ENCODE results near the gene POC1A. TPM values are rescaled to one million over a fixed set of nuclear protein-coding genes. Genes with fewer than 3 reads are reported as not detected.
A peak's percentile ranks its signal among the peaks of the same experiment; 100 is the strongest.

The POC1A gene
- total and polyA plus RNA-seq, 9 of the 15 experiments (the other 6 are each of a cell fraction or from before 2014, with no cell fraction given): 7.2 to 17.5 (median 12.1) TPM

DNA sequence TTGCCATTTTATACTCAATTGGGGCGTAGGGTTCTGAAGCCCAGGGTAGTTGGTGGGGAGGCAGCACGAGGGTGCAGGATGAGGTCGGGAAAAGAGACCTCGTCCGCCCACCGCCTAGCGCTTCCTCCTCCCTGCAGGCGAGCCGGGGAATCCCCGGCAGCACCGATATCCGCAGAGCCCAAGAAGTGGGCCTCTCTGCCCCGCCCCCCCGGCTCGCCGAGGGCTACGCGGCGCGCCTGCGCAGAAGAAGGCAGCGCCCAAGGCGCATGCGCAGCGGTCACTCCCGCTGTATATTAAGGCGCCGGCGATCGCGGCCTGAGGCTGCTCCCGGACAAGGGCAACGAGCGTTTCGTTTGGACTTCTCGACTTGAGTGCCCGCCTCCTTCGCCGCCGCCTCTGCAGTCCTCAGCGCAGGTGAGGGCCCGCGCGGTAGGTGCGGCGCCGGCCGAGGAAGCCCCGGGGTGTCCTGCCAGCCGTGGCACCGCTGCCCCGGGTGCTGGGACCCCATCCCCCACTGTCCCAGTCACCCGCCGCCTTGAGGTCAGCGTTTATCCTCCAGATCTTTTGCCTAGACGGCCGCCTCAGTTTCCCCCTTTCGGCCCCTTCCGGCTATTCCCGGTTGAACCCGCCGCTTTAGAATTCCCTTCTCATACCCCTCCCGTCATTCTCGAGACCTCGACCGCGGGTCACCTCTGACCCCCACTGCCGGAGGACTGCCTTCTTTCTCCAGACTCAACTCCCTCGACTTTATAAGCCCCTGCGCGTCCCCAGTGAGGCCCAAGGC, 43.8 kb upstream of the POC1A start, which contains the start of gene ALAS1 (continued):
- TF ChIP-seq KLF13 (tag; IDR thresholded peaks at IDR 0.05; ENCODE audit: borderline replicate concordance, low read depth): peak; percentile 74
- TF ChIP-seq FIP1L1 (IDR thresholded peaks at IDR 0.05; ENCODE audit: low read depth, low read length, poor library complexity, severe bottlenecking): no peak
- TF ChIP-seq, protein P1, sequence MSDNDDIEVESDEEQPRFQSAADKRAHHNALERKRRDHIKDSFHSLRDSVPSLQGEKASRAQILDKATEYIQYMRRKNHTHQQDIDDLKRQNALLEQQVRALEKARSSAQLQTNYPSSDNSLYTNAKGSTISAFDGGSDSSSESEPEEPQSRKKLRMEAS (CRISPR knock-in tag; IDR thresholded peaks at IDR 0.05): peak; percentile 23; the same call in 1 of the 2 replicates
- TF ChIP-seq ESRRA (IDR thresholded peaks at IDR 0.05; ENCODE audit: borderline replicate concordance, low read depth): peak; percentile 17; the same call in 1 of the 2 replicates
- TF ChIP-seq, protein P2, sequence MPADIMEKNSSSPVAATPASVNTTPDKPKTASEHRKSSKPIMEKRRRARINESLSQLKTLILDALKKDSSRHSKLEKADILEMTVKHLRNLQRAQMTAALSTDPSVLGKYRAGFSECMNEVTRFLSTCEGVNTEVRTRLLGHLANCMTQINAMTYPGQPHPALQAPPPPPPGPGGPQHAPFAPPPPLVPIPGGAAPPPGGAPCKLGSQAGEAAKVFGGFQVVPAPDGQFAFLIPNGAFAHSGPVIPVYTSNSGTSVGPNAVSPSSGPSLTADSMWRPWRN (IDR thresholded peaks at IDR 0.05; ENCODE audit: low read depth): no peak
- peak; percentile 77 for TF ChIP-seq SUPT5H (IDR thresholded peaks at IDR 0.05)
- TF ChIP-seq, protein P3, sequence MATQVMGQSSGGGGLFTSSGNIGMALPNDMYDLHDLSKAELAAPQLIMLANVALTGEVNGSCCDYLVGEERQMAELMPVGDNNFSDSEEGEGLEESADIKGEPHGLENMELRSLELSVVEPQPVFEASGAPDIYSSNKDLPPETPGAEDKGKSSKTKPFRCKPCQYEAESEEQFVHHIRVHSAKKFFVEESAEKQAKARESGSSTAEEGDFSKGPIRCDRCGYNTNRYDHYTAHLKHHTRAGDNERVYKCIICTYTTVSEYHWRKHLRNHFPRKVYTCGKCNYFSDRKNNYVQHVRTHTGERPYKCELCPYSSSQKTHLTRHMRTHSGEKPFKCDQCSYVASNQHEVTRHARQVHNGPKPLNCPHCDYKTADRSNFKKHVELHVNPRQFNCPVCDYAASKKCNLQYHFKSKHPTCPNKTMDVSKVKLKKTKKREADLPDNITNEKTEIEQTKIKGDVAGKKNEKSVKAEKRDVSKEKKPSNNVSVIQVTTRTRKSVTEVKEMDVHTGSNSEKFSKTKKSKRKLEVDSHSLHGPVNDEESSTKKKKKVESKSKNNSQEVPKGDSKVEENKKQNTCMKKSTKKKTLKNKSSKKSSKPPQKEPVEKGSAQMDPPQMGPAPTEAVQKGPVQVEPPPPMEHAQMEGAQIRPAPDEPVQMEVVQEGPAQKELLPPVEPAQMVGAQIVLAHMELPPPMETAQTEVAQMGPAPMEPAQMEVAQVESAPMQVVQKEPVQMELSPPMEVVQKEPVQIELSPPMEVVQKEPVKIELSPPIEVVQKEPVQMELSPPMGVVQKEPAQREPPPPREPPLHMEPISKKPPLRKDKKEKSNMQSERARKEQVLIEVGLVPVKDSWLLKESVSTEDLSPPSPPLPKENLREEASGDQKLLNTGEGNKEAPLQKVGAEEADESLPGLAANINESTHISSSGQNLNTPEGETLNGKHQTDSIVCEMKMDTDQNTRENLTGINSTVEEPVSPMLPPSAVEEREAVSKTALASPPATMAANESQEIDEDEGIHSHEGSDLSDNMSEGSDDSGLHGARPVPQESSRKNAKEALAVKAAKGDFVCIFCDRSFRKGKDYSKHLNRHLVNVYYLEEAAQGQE (IDR thresholded peaks at IDR 0.05; ENCODE audit: borderline replicate concordance): no peak
- TF ChIP-seq, protein P3 (CRISPR knock-in tag; IDR thresholded peaks at IDR 0.05; ENCODE audit: low read depth): 0 out of 2 replicates have a peak, but pooled peaks have one; percentile 11
- TF ChIP-seq TBP (optimal IDR thresholded peaks at IDR 0.05; ENCODE audit: low read depth, low read length): peak; percentile 94
- TF ChIP-seq ZBTB7A (IDR thresholded peaks at IDR 0.05; ENCODE audit: borderline replicate concordance, control insufficient read depth, low read depth, low read length): peak; percentile 41; the same call in 1 of the 2 replicates
- 0 out of 2 replicates have a peak, but pooled peaks have one; percentile 14 for TF ChIP-seq RNF2 (IDR thresholded peaks at IDR 0.05)
- TF ChIP-seq SAP30 (IDR thresholded peaks at IDR 0.05; ENCODE audit: borderline replicate concordance, insufficient read depth, low read depth, low read length, poor library complexity, severe bottlenecking): peak; percentile 44
- TF ChIP-seq POLR2B (IDR thresholded peaks at IDR 0.05; ENCODE audit: low read depth, partially characterized antibody): peak; percentile 89
- TF ChIP-seq, protein P4, sequence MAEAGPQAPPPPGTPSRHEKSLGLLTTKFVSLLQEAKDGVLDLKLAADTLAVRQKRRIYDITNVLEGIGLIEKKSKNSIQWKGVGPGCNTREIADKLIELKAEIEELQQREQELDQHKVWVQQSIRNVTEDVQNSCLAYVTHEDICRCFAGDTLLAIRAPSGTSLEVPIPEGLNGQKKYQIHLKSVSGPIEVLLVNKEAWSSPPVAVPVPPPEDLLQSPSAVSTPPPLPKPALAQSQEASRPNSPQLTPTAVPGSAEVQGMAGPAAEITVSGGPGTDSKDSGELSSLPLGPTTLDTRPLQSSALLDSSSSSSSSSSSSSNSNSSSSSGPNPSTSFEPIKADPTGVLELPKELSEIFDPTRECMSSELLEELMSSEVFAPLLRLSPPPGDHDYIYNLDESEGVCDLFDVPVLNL (CRISPR knock-in tag; IDR thresholded peaks at IDR 0.05; ENCODE audit: low read depth): no peak
- peak in 1 of 3 experiments; percentile 31 for TF ChIP-seq YY1 (IDR thresholded peaks at IDR 0.05; ENCODE audit: borderline replicate concordance in 1 of 3, control insufficient read depth in 1 of 3, extremely low read depth in 1 of 3, insufficient read depth in 3 of 3, insufficient read length in 1 of 3, insufficient replicate concordance in 2 of 3, low read depth in 1 of 3, low read length in 2 of 3)
- TF ChIP-seq CXXC5 (CRISPR knock-in tag; IDR thresholded peaks at IDR 0.05): peak; percentile 68

All from K562 (cell line).